ENCODE results near the gene FAM216A. TPM values are rescaled to one million over a fixed set of nuclear protein-coding genes. Genes with fewer than 3 reads are reported as not detected.
A peak's percentile ranks its signal among the peaks of the same experiment; 100 is the strongest.

The FAM216A gene
- total and polyA plus RNA-seq, 9 of the 15 experiments (the other 6 are each of a cell fraction or from before 2014, with no cell fraction given), result 17.2 to 96.9 (median 48.5) TPM

DNA sequence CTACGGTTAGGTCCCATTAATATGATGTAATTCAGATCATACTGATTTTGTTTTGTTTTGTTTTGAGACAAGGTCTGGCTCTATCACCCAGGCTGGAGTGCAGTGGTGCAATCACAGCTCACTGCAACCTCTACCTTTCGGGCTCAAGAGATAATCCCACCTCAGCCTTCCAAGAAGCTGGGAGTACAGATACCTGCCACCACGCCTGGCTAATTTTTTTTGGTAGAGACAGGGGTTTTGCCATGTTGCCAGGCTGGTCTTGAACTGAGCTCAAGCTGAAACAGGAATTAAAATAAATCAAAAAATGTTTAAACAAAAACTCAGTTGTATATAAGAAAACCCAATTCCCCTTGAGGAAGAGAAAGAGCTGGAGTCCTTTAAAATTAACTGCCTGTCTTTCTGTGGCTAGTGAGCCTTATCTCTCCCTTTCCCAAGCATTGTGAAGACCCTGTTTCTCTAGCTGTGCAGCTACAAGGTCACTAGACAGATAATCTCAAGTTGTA, 47.4 kb upstream of the FAM216A start (continued):
- TF ChIP-seq KLF16 (IDR thresholded peaks at IDR 0.05) (peak; percentile 56), RNF219 (CRISPR knock-in tag; IDR thresholded peaks at IDR 0.05) (no peak), FOXA1 (IDR thresholded peaks at IDR 0.05; ENCODE audit: borderline replicate concordance) (no peak), AFF4 (CRISPR knock-in tag; IDR thresholded peaks at IDR 0.05) (no peak), EP300 (IDR thresholded peaks at IDR 0.05; ENCODE audit: low read length) (no peak; the same call in none of the 2 replicates), HDAC2 (IDR thresholded peaks at IDR 0.05) (peak; percentile 89), ZNF696 (CRISPR knock-in tag; conservative IDR thresholded peaks at IDR 0.05) (no peak), CEBPZ (IDR thresholded peaks at IDR 0.05; ENCODE audit: borderline replicate concordance, low read depth, low read length) (no peak), ZNF311 (CRISPR knock-in tag; IDR thresholded peaks at IDR 0.05) (no peak), FOXK2 (conservative IDR thresholded peaks at IDR 0.05 in 1 of 2, IDR thresholded peaks at IDR 0.05 in 1 of 2; ENCODE audit: low read depth in 2 of 2) (no peak), ZC3H4 (CRISPR knock-in tag; IDR thresholded peaks at IDR 0.05; ENCODE audit: borderline replicate concordance) (no peak), RBM22 (IDR thresholded peaks at IDR 0.05; ENCODE audit: low read depth, low read length, poor library complexity, severe bottlenecking) (no peak), ZBTB7A (IDR thresholded peaks at IDR 0.05; ENCODE audit: borderline replicate concordance, control insufficient read depth, low read depth, low read length) (no peak), HLTF (IDR thresholded peaks at IDR 0.05) (no peak), ZNF444 (CRISPR knock-in tag; IDR thresholded peaks at IDR 0.05) (no peak), ZNF282 (CRISPR knock-in tag; IDR thresholded peaks at IDR 0.05) (no peak), ESRRA (IDR thresholded peaks at IDR 0.05; ENCODE audit: borderline replicate concordance, low read depth) (no peak), BRD9 (IDR thresholded peaks at IDR 0.05; ENCODE audit: low read depth, partially characterized antibody) (no peak)
- TF ChIP-seq, protein P1, sequence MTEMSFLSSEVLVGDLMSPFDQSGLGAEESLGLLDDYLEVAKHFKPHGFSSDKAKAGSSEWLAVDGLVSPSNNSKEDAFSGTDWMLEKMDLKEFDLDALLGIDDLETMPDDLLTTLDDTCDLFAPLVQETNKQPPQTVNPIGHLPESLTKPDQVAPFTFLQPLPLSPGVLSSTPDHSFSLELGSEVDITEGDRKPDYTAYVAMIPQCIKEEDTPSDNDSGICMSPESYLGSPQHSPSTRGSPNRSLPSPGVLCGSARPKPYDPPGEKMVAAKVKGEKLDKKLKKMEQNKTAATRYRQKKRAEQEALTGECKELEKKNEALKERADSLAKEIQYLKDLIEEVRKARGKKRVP (CRISPR knock-in tag; IDR thresholded peaks at IDR 0.05), result no peak

All from K562 (cell line).